Suprapubic skin (tissue), 4 donors: ENCODE measurements around the gene PRC1. TPM values are rescaled to one million over a fixed set of nuclear protein-coding genes. Genes with fewer than 3 reads are reported as not detected.
"Not testable (repeated sequence)": the region's sequence is repeated elsewhere in the genome, so short reads cannot be mapped to it uniquely, and the experiment has no call there.

Experiments used
- DNase-seq, 2 donors: peaks; one replicate each; pipeline ENCODE4 v3.0.0-alpha.2; 2019; ENCODE audit warnings: low spot score in 2 of 2
- H3K27ac ChIP-seq: fragments of 200-600 bp; sonication (generic); one replicate; pipeline ENCODE4 v1.5.1; 2019
- H3K27me3 ChIP-seq: fragments of 200-600 bp; sonication (generic); one replicate; pipeline ENCODE4 v1.5.1; 2019
- H3K36me3 ChIP-seq: fragments of 200-600 bp; sonication (generic); one replicate; pipeline ENCODE4 v1.5.1; 2019
- H3K4me1 ChIP-seq: fragments of 200-600 bp; sonication (generic); one replicate; pipeline ENCODE4 v1.5.1; 2019
- H3K4me3 ChIP-seq: fragments of 200-600 bp; sonication (generic); one replicate; pipeline ENCODE4 v1.5.1; 2019; ENCODE audit warnings: mild to moderate bottlenecking
- H3K9me3 ChIP-seq: fragments of 200-600 bp; sonication (generic); one replicate; pipeline ENCODE4 v1.5.1; 2019
- CTCF ChIP-seq, 2 donors: fragments of 200-600 bp in 1 of 2; fragments of 450-650 bp in 1 of 2; sonication (generic) in 1 of 2; IDR thresholded peaks; one replicate each; pipeline ENCODE4 v1.5.1; 2016 to 2019; ENCODE audit warnings: antibody characterized with exemption in 2 of 2, mild to moderate bottlenecking in 1 of 2, moderate library complexity in 1 of 2
- EP300 ChIP-seq: sonication (generic); formaldehyde crosslinking; IDR thresholded peaks from one replicate; pipeline ENCODE4 v1.6.1; 2017; ENCODE audit warnings: antibody characterized with exemption
- POLR2A ChIP-seq, 2 donors: fragments of 450-650 bp; IDR thresholded peaks; one replicate each; pipeline ENCODE4 v1.6.1; 2017; ENCODE audit warnings: antibody characterized with exemption in 2 of 2, mild to moderate bottlenecking in 2 of 2, moderate library complexity in 2 of 2
- POLR2AphosphoS5 ChIP-seq, 3 donors: sonication (generic); formaldehyde crosslinking; IDR thresholded peaks; one replicate each; pipeline ENCODE4 v1.6.1; 2017; ENCODE audit warnings: antibody characterized with exemption in 3 of 3
- WGBS: methylation state at CpG from one replicate; pipeline ENCODE4 v1.1.5; 2018; 5-methylcytosine and 5-hydroxymethylcytosine counted together
- total RNA-seq, 4 donors: library from RNA; depleted of rRNA; stranded (reverse); fragments of >200 nt; gene quantifications; one replicate each; pipeline ENCODE4 v1.1.0, GENCODE V29; 2016

PRC1 gene
- total RNA-seq, 4 donors from 2014 or later, result 17.6 to 41.2 (median 34.6) TPM

GRCh38 chr15:91022075-91022831 is 27.9 kb upstream of the PRC1 start, which contains the start of gene VPS33B:
TSS of gene VPS33B (minus strand) at chr15:91022594. CDS start at chr15:91022249, 345 bp downstream.
- peak within 1 kb of the TSS; percentile 90 for H3K4me3 ChIP-seq
- peaks cover 6% of the 10 kb centered on the region for H3K36me3 ChIP-seq
- peaks cover 23% of the 10 kb centered on the region for H3K4me1 ChIP-seq
- peak within 1 kb of the TSS; percentile 77 for H3K27ac ChIP-seq
- H3K9me3 ChIP-seq, result no peaks in the 10 kb centered on the region
- WGBS, result under 1% methylated on average over 23 of the region's 48 CpGs
- peak in 1 of 3 donors; percentile 94 for TF ChIP-seq POLR2AphosphoS5 (IDR thresholded peaks at IDR 0.05)
- no peak for TF ChIP-seq EP300
- H3K27me3 ChIP-seq, result no peaks in the 10 kb centered on the region
- peak; percentile 86 to 90 for DNase-seq

GRCh38 chr15:91021516-91022074 is 27.3 kb upstream of the PRC1 start:
- peaks cover 23% of the 10 kb centered on the region for H3K4me1 ChIP-seq
- 3% methylated on average over 4 of the region's 4 CpGs for WGBS
- no peaks in the 10 kb centered on the region for H3K9me3 ChIP-seq
- peaks cover 11% of the 10 kb centered on the region for H3K36me3 ChIP-seq
- DNase-seq, result no peak
- H3K4me3 ChIP-seq, result peak overlapping the region; percentile 90
- no peak for TF ChIP-seq POLR2A (IDR thresholded peaks at IDR 0.05)
- TF ChIP-seq POLR2AphosphoS5 (IDR thresholded peaks at IDR 0.05), result no peak
- H3K27me3 ChIP-seq, result no peaks in the 10 kb centered on the region
- H3K27ac ChIP-seq, result peak overlapping the region; percentile 77

GRCh38 chr15:91018158-91018557 is 23.8 kb upstream of the PRC1 start:
- no peaks in the 10 kb centered on the region for H3K9me3 ChIP-seq
- H3K4me1 ChIP-seq, result peaks cover 23% of the 10 kb centered on the region
- 79% methylated on average over 3 of the region's 3 CpGs for WGBS
- DNase-seq, result no peak
- no peak overlapping the region for H3K4me3 ChIP-seq
- H3K27me3 ChIP-seq, result no peaks in the 10 kb centered on the region
- TF ChIP-seq POLR2A (IDR thresholded peaks at IDR 0.05) (no peak), EP300 (no peak), CTCF (IDR thresholded peaks at IDR 0.05) (no peak), POLR2AphosphoS5 (IDR thresholded peaks at IDR 0.05) (no peak)
- peaks cover 36% of the 10 kb centered on the region for H3K36me3 ChIP-seq
- no peak overlapping the region for H3K27ac ChIP-seq

- DNase-seq, result no peak
- Histone ChIP-seq H3K4me3 (no peak overlapping the region), H3K27me3 (no peaks in the 10 kb centered on the region), H3K27ac (no peak overlapping the region), H3K36me3 (peaks cover 40% of the 10 kb centered on the region), H3K4me1 (peaks cover 23% of the 10 kb centered on the region), H3K9me3 (no peaks in the 10 kb centered on the region)
- no peak for TF ChIP-seq CTCF (IDR thresholded peaks at IDR 0.05)
- no peak for TF ChIP-seq EP300
- no peak for TF ChIP-seq POLR2AphosphoS5 (IDR thresholded peaks at IDR 0.05)
- TF ChIP-seq POLR2A (IDR thresholded peaks at IDR 0.05), result no peak
- 80% methylated on average over 5 of the region's 5 CpGs for WGBS
Measured at GRCh38 chr15:91017716-91018115, 23.4 kb upstream of the PRC1 start.

GRCh38 chr15:91013701-91014100 is 19.4 kb upstream of the PRC1 start:
- not testable (repeated sequence) for H3K4me3 ChIP-seq, H3K4me1 ChIP-seq, H3K27ac ChIP-seq, H3K27me3 ChIP-seq, DNase-seq, H3K9me3 ChIP-seq
- 82% methylated on average over 10 of the region's 10 CpGs for WGBS
- peaks cover 73% of the 10 kb centered on the region for H3K36me3 ChIP-seq

- Histone ChIP-seq H3K9me3 (no peaks in the 10 kb centered on the region), H3K4me3 (no peak overlapping the region), H3K27me3 (no peaks in the 10 kb centered on the region), H3K27ac (no peak overlapping the region), H3K36me3 (peaks cover 93% of the 10 kb centered on the region), H3K4me1 (no peaks in the 10 kb centered on the region)
- no peak for DNase-seq
- TF ChIP-seq EP300, result no peak
- TF ChIP-seq POLR2AphosphoS5 (IDR thresholded peaks at IDR 0.05), result no peak
- no peak for TF ChIP-seq CTCF (IDR thresholded peaks at IDR 0.05)
- TF ChIP-seq POLR2A (IDR thresholded peaks at IDR 0.05), result no peak
- 88% methylated on average over 3 of the region's 3 CpGs for WGBS
Measured at GRCh38 chr15:91007266-91007665, 12.9 kb upstream of the PRC1 start.
